Ovary (tissue), 3 donors: ENCODE measurements around the gene TFDP1.

ENCODE experiments used
- POLR2A ChIP-seq: fragments of 450-650 bp; IDR thresholded peaks from one replicate; pipeline ENCODE4 v1.6.1; 2017; ENCODE audit warnings: antibody characterized with exemption, mild to moderate bottlenecking, moderate library complexity
- TF ChIP-seq, protein P1 (sequence below), 3 donors: fragments of 450-650 bp in 2 of 3; fragments of 200-600 bp in 1 of 3; IDR thresholded peaks; one replicate each; pipeline versions ENCODE4 v1.5.1 to v1.8.0; 2016 to 2022; ENCODE audit warnings: antibody characterized with exemption in 3 of 3, mild to moderate bottlenecking in 1 of 3
- donor health status: DM: no; HTN: no; CAD: no.

DNA sequence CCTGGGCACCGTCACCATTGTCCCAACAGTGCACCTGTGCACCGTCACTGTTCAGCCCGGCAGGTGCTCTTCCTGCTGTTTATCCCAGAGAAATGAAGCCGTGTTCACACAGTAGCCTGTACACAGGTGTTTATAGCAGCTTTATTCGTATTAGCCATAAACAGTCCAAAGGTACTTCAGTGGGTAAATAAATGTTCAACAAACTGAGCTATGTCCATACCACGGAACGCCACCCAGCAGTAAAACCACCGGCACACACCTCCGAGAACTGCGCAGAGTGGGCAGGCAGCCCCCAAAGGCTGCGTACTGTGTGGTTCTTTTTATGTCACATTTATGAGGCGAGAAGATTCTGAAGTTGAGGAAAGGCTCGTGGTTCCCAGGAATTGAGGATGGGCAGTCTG lies 49.2 kb upstream of the TFDP1 start:
- TF ChIP-seq POLR2A = no peak
- TF ChIP-seq, protein P1, sequence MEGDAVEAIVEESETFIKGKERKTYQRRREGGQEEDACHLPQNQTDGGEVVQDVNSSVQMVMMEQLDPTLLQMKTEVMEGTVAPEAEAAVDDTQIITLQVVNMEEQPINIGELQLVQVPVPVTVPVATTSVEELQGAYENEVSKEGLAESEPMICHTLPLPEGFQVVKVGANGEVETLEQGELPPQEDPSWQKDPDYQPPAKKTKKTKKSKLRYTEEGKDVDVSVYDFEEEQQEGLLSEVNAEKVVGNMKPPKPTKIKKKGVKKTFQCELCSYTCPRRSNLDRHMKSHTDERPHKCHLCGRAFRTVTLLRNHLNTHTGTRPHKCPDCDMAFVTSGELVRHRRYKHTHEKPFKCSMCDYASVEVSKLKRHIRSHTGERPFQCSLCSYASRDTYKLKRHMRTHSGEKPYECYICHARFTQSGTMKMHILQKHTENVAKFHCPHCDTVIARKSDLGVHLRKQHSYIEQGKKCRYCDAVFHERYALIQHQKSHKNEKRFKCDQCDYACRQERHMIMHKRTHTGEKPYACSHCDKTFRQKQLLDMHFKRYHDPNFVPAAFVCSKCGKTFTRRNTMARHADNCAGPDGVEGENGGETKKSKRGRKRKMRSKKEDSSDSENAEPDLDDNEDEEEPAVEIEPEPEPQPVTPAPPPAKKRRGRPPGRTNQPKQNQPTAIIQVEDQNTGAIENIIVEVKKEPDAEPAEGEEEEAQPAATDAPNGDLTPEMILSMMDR (IDR thresholded peaks at IDR 0.05) = no peak
